GM12892 (cell line): Measurements from ENCODE around the gene TIMM44.

Source experiments
- POLR2A ChIP-seq: IDR thresholded peaks from 2 replicates; pipeline ENCODE4 v1.6.1; 2011; ENCODE audit warnings: low read depth, low read length, control low read depth
- POLR2AphosphoS5 ChIP-seq: IDR thresholded peaks from 2 replicates; pipeline ENCODE4 v1.6.1; 2011; ENCODE audit warnings: low read depth, low read length, control low read depth
- TAF1 ChIP-seq: IDR thresholded peaks from 2 replicates; pipeline ENCODE4 v1.6.1; 2011; ENCODE audit warnings: low read depth, mild to moderate bottlenecking, control low read depth, low read length, borderline replicate concordance

- no peak for TF ChIP-seq POLR2AphosphoS5
- TF ChIP-seq POLR2A: no peak
- TF ChIP-seq TAF1: no peak
Observed at GRCh38 chr19:7944177-7944761, 803 bp upstream of the TIMM44 start.
